Subcutaneous adipose tissue (tissue), 4 donors: ENCODE data around the gene MEIKIN. TPM values are rescaled to one million over a fixed set of nuclear protein-coding genes. Genes with fewer than 3 reads are reported as not detected.

Experiments
- CTCF ChIP-seq: fragments of 450-650 bp; IDR thresholded peaks from one replicate; pipeline ENCODE4 v1.5.1; 2016; ENCODE audit warnings: low read depth, mild to moderate bottlenecking, control low read depth, antibody characterized with exemption, moderate library complexity
- total RNA-seq, 4 donors: library from RNA; depleted of rRNA; stranded (reverse); fragments of >200 nt; gene quantifications; one replicate each; pipeline ENCODE4 v1.1.0, GENCODE V29; 2016

MEIKIN gene
- total RNA-seq, 4 donors from 2014 or later: 1.5 TPM; not detected in 3

GRCh38 chr5:131988601-131989000, 43.1 kb upstream of the MEIKIN start:
- TF ChIP-seq CTCF: no peak

- no peak for TF ChIP-seq CTCF
Observed at GRCh38 chr5:131987251-131987650, 41.8 kb upstream of the MEIKIN start.

- TF ChIP-seq CTCF: no peak
Observed at GRCh38 chr5:131986161-131986912, 40.9 kb upstream of the MEIKIN start.

- no peak for TF ChIP-seq CTCF
Observed at GRCh38 chr5:131984956-131985665, 39.6 kb upstream of the MEIKIN start.

- TF ChIP-seq CTCF: no peak
Observed at GRCh38 chr5:131983244-131983771, 37.8 kb upstream of the MEIKIN start.

- no peak for TF ChIP-seq CTCF
Observed at GRCh38 chr5:131981516-131981915, 36.1 kb upstream of the MEIKIN start.

- TF ChIP-seq CTCF: no peak
Observed at GRCh38 chr5:131980696-131981095, 35.2 kb upstream of the MEIKIN start.
